ENCODE results near the gene GNAQ.
"Not testable (repeated sequence)": the region's sequence is repeated elsewhere in the genome, so short reads cannot be mapped to it uniquely, and the experiment has no call there.

The GNAQ gene

DNA sequence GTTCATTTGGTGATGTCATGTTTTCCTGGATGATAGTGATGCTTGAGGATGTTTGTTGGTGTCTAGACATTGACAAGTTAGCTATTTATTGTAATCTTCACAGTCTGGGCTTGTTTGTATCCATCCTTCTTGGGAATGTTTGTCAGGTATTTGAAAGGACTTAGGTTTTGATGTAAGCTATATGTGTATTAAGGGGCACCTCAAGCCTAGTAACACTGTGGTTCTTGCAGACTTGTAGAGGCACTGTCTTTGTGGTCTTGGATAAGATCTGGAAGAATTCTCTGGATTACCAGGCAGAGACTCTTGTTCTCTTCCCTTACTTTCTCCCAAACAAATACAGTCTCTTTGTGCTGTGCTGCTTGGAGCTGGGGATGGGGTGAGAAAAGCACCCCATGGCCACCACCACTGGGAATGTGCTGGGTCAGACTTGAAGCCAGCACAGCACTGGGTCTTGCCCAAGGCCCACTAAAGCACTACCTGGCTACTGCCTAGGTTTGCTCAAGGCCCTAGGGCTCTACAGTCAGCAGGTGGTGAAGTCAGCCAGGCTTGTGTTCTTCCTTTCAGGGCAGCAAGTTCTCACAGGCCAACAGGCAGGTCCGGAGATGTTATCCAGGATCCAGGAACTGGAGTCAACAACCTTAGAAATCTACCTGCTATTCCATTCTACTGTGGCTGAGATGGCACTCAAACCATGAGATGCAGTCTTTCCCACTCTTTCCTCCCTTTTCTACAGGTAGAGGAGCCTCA lies 334.2 kb downstream of the GNAQ start:
- no peak for DNase-seq (ENCODE audit: low read depth in 2 of 2)

DNA sequence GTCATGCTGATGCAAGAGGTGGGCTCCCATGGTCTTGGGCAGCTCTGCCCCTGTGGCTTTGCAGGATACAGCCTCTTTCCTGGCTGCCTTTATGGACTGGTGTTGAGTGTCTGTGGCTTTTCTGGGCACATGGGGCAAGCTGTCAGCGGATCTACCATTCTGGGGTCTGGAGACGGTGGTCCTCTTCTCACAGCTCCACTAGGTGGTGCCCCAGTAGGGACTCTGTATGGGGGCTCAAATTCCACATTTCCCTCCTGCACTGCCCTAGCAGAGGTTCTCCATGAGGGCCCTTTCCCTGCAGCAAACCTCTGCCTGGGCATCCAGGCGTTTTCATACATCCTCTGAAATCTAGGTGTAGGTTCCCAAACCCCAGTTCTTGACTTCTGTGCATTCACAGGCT lies 340.9 kb downstream of the GNAQ start:
- DNase-seq (ENCODE audit: low read depth in 2 of 2) = not testable (repeated sequence)

DNA sequence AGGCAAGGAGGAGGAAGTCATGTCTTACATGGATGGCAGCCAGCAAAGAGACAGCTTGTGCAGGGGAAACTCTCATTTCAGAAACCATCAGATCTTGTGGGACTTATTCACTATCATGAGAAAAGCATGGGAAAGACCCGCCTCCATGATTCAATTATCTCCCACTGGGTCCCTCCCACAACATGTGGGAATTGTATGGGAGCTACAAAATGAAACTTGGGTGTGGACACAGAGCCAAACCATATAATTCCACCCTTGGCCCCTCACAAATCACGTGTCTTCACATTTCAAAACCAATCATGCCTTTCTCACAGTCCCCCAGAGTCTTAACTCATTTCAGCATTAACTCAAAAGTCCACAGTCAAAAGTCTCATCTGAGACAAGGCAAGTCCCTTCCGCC lies 341.5 kb downstream of the GNAQ start:
- not testable (repeated sequence) for DNase-seq (ENCODE audit: low read depth in 2 of 2)

DNA sequence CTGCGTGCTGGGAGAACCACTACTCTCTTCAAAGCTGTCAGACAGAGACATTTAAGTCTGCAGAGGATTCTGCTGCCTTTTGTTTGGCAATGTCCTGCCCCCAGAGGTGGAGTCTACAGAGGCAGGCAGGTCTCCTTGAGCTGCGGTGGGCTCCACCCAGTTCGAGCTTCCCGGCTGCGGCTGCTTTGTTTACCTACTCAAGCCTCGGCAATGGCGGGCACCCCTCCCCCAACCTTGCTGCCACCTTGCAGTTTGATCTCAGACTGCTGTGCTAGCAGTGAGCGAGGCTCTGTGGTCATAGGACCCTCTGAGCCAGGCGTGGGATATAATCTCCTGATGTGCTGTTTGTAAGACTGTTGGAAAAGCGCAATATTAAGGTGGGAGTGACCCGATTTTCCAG lies 343.9 kb downstream of the GNAQ start:
- DNase-seq (ENCODE audit: low read depth in 2 of 2) = not testable (repeated sequence)

GRCh38 chr9:77680581-77680980 lies 351.0 kb downstream of the GNAQ start:
- no peak for DNase-seq (ENCODE audit: low read depth in 2 of 2)

- no peak for DNase-seq (ENCODE audit: low read depth in 2 of 2)
Measured at GRCh38 chr9:77679661-77680368, 351.8 kb downstream of the GNAQ start.

DNA sequence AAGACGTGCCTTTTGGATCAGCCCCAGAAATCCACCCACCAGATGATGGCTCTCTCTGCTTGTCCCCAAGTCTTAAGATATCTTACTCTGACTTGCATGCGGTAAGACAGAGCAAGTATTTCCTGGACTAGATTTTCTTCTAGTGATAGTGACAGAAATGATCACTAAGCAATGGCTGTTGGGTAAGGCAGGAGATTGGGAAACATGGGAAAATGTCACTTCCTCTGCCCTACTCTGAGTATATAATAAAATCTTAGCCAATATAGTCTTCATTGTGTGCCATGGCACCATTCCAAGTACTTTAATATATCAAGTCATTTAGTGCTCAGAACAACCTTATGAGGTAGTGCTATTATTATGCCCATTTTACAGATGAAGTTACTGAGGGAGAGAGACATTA lies 352.5 kb downstream of the GNAQ start:
- no peak for DNase-seq (ENCODE audit: low read depth in 2 of 2)

DNA sequence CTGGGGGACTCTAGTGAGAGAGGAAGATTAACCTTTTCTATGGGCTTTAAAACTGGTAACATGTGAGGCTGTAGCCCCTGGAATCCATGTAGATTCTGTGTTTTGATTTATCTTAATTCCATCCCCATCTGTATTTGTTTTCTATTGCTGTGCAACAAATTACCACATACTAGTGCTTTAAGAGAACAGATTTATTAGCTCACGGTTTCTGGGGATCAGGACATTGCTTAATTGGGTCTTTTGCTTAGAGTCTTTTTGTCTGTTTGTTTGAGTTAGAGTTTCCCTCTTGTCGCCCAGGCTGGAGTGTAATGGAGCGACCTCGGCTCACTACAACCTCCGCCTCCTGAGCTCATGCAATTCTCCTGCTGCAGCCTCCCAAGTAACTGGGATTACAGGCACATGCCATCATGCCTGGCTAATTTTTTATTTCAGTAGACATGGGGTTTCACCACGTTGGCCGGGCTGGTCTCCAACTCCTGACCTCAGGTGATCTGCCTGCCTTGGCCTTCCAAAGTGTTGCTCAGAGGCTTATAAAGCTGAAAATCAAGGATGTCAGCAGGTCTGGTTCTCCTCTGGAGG lies 353.6 kb downstream of the GNAQ start:
- no peak for DNase-seq (ENCODE audit: low read depth in 2 of 2)

- no peak for DNase-seq (ENCODE audit: low read depth in 2 of 2)
Measured at GRCh38 chr9:77677397-77677796, 354.2 kb downstream of the GNAQ start.

DNA sequence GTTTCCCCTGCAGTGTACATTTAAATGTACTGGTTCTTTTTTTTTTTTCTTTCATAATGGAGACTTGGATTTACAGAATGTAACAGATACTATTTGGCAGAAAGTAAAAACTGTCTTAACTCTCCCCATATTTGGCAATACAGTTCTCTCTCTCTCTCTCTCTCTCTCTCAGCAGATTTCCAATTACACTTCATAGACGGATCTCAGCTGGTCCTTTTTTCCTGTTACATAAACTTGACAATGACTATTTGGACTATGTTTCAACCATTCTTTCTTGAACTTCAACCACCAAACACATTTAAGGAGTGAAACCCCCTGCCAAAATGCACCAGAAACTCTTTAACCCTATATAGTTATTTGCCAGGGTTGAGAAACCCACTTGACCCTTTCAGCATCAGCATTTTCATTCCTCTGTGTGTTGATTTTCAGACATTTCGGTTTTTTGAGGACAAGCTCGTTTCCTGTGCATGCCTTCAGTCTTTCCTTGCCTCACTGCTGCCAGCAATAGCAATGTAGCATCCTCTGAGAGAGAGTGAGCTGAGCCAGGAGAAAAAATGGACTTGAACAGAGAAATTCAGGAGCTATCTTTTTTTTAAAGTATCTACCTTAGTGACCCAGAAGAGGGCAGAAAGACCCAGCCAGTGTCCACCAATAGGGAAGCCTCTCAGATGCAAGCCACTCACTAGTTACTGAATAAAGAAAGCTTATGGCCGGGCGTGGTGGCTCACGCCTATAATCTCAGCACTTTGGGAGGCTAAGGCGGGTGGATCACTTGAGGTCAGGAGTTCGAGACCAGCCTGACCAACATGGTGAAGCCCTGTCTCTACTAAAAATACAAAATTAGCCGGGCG lies 357.4 kb downstream of the GNAQ start:
- no peak for DNase-seq (ENCODE audit: low read depth in 2 of 2)

DNA sequence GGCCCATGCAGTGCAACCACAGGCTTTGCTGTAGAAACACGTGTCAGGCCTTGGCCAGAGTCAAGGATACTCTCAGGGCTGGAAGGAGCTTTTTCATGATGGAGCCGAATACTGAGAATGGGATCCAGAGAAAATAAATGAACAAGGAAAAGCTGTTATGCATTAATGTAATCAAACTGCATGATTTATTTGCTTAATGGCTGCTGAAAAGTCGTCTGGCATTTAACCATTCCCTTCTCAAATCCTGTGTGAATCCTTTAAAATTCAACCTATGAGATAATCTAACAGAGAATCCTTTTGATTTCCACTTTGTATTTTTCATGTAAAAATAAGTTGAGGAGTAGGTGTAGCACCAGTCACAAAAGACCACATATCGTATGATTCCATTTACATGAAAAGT lies 359.4 kb downstream of the GNAQ start:
- DNase-seq (ENCODE audit: low read depth in 2 of 2) = no peak

GRCh38 chr9:77667151-77667550 lies 364.5 kb downstream of the GNAQ start:
- DNase-seq (ENCODE audit: low read depth in 2 of 2) = no peak

All from stimulated activated CD8-positive, alpha-beta memory T cell treated with anti-CD3 and anti-CD28 coated beads, Interleukin-2, amount 100 ng/mL, for 1 hour (primary cell).